ENCODE results near the gene SLC22A16.

Gene SLC22A16

GRCh38 chr6:110430741-110431140, 45.7 kb downstream of the SLC22A16 start:
- peaks cover 3% of the 10 kb centered on the region for H3K27me3 ChIP-seq (replicated peaks; ENCODE audit: control insufficient read depth, insufficient read depth, low read length)
- no peaks in the 10 kb centered on the region for H3K36me3 ChIP-seq (ENCODE audit: control insufficient read depth, insufficient read depth, low read length)
- DNase-seq (ENCODE audit: extremely low read depth, insufficient read length), result no peak
- H3K4me3 ChIP-seq (replicated peaks; ENCODE audit: low read depth, low read length), result no peak overlapping the region
- TF ChIP-seq CTCF (IDR thresholded peaks at IDR 0.05; ENCODE audit: insufficient read depth, low read length, poor library complexity, severe bottlenecking), result no peak

- Histone ChIP-seq H3K27me3 (replicated peaks; ENCODE audit: control insufficient read depth, insufficient read depth, low read length) (peaks cover 3% of the 10 kb centered on the region), H3K36me3 (ENCODE audit: control insufficient read depth, insufficient read depth, low read length) (no peaks in the 10 kb centered on the region), H3K4me3 (replicated peaks; ENCODE audit: low read depth, low read length) (no peak overlapping the region)
- DNase-seq (ENCODE audit: extremely low read depth, insufficient read length), result no peak
- no peak for TF ChIP-seq CTCF (IDR thresholded peaks at IDR 0.05; ENCODE audit: insufficient read depth, low read length, poor library complexity, severe bottlenecking)
These were observed 46.2 kb downstream of the SLC22A16 start for GRCh38 chr6:110430236-110430635.

- TF ChIP-seq CTCF (IDR thresholded peaks at IDR 0.05; ENCODE audit: insufficient read depth, low read length, poor library complexity, severe bottlenecking), result no peak
- H3K36me3 ChIP-seq (ENCODE audit: control insufficient read depth, insufficient read depth, low read length), result no peaks in the 10 kb centered on the region
- H3K4me3 ChIP-seq (replicated peaks; ENCODE audit: low read depth, low read length), result no peak overlapping the region
- H3K27me3 ChIP-seq (replicated peaks; ENCODE audit: control insufficient read depth, insufficient read depth, low read length), result peaks cover 3% of the 10 kb centered on the region
- no peak for DNase-seq (ENCODE audit: extremely low read depth, insufficient read length)
These were observed 48.3 kb downstream of the SLC22A16 start for GRCh38 chr6:110428153-110428552.

- H3K27me3 ChIP-seq (replicated peaks; ENCODE audit: control insufficient read depth, insufficient read depth, low read length), result peaks cover 1% of the 10 kb centered on the region
- no peaks in the 10 kb centered on the region for H3K36me3 ChIP-seq (ENCODE audit: control insufficient read depth, insufficient read depth, low read length)
- DNase-seq (ENCODE audit: extremely low read depth, insufficient read length), result no peak
- no peak for TF ChIP-seq CTCF (IDR thresholded peaks at IDR 0.05; ENCODE audit: insufficient read depth, low read length, poor library complexity, severe bottlenecking)
- no peak overlapping the region for H3K4me3 ChIP-seq (replicated peaks; ENCODE audit: low read depth, low read length)
These were observed 50.6 kb downstream of the SLC22A16 start for GRCh38 chr6:110425816-110426215.

- Histone ChIP-seq H3K27me3 (replicated peaks; ENCODE audit: control insufficient read depth, insufficient read depth, low read length) (no peaks in the 10 kb centered on the region), H3K36me3 (ENCODE audit: control insufficient read depth, insufficient read depth, low read length) (no peaks in the 10 kb centered on the region), H3K4me3 (replicated peaks; ENCODE audit: low read depth, low read length) (no peak overlapping the region)
- TF ChIP-seq CTCF (IDR thresholded peaks at IDR 0.05; ENCODE audit: insufficient read depth, low read length, poor library complexity, severe bottlenecking), result no peak
- DNase-seq (ENCODE audit: extremely low read depth, insufficient read length), result no peak
These were observed 54.0 kb downstream of the SLC22A16 start for GRCh38 chr6:110422444-110422822.

GRCh38 chr6:110421749-110422443, 54.5 kb downstream of the SLC22A16 start:
- no peaks in the 10 kb centered on the region for H3K27me3 ChIP-seq (replicated peaks; ENCODE audit: control insufficient read depth, insufficient read depth, low read length)
- H3K4me3 ChIP-seq (replicated peaks; ENCODE audit: low read depth, low read length), result no peak overlapping the region
- H3K36me3 ChIP-seq (ENCODE audit: control insufficient read depth, insufficient read depth, low read length), result no peaks in the 10 kb centered on the region
- no peak for DNase-seq (ENCODE audit: extremely low read depth, insufficient read length)
- no peak for TF ChIP-seq CTCF (IDR thresholded peaks at IDR 0.05; ENCODE audit: insufficient read depth, low read length, poor library complexity, severe bottlenecking)

Measured in GM06990 (cell line).